ENCODE results near the gene LKAAEAR1. TPM values are rescaled to one million over a fixed set of nuclear protein-coding genes. Genes with fewer than 3 reads are reported as not detected.

The LKAAEAR1 gene
- total and polyA plus RNA-seq, 2 of the 13 experiments (the other 11 are each of a cell fraction or from before 2014, with no cell fraction given) = not detected

DNA sequence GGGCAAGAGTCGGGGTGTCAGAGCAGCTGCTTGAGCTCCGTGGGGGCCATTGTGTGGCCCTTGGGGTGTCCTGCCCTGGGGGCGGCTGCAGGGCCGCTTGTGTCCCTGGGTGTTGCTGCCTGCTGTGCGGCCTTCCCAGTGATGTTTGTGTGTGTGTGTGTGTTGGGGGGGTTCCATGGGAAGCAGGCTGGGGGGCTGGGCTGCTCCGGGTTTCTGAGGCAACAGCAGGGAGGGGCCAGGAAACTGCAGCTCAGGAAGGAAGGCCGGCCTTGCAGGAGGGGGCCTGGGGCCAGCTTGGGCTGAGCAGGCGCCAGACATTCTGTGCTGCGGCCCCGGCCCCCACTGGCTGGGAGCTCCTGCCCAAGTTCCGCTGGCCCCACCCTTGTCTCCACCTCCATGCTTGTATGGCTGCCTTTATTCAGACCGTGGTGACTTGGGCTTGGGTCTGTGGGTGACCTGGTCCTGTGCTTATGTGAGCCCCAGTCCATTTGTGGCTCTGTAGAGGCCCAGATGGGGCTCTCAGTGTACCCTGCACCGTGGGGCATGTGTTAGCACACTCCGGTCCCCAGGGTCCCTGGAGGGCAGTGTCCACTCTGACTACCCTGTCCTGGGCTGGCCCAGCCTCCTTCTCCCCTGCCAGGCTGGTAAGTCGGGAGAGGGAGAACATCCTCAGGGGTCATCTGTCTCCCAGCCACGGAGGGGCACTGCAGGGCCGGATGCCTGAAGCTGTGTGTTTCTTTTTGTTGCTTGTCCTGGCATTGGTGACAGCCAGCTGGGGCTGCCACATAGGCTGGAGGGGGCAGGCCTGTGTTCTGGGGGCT, 30.1 kb downstream of the LKAAEAR1 start (continued):
- TF ChIP-seq, protein P1, sequence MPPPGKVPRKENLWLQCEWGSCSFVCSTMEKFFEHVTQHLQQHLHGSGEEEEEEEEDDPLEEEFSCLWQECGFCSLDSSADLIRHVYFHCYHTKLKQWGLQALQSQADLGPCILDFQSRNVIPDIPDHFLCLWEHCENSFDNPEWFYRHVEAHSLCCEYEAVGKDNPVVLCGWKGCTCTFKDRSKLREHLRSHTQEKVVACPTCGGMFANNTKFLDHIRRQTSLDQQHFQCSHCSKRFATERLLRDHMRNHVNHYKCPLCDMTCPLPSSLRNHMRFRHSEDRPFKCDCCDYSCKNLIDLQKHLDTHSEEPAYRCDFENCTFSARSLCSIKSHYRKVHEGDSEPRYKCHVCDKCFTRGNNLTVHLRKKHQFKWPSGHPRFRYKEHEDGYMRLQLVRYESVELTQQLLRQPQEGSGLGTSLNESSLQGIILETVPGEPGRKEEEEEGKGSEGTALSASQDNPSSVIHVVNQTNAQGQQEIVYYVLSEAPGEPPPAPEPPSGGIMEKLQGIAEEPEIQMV (CRISPR knock-in tag; IDR thresholded peaks at IDR 0.05; ENCODE audit: low read depth) = no peak
- no peak; the same call in 1 of the 2 replicates for TF ChIP-seq SOX13 (IDR thresholded peaks at IDR 0.05)
- peak in 1 of 2 experiments; percentile 50; a peak in 1 of 4 replicates for TF ChIP-seq SOX13 (CRISPR knock-in tag; conservative IDR thresholded peaks at IDR 0.05 in 1 of 2, IDR thresholded peaks at IDR 0.05 in 1 of 2)
- TF ChIP-seq, protein P2, sequence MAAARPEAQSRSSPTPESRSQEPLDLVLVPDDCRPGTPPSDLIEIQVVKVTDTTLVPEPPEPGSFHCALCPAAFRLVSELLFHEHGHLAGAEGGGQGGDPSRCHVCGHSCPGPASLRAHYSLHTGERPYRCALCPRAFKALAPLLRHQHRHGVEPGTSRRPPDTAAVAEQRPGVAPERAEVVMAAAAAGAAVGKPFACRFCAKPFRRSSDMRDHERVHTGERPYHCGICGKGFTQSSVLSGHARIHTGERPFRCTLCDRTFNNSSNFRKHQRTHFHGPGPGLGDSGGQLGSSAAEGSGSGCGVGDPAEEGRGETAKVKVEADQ (CRISPR knock-in tag; IDR thresholded peaks at IDR 0.05; ENCODE audit: borderline replicate concordance) = 0 out of 2 replicates have a peak, but pooled peaks have one; percentile 16
- no peak; the same call in none of the 2 replicates for TF ChIP-seq ZBTB21 (CRISPR knock-in tag; IDR thresholded peaks at IDR 0.05)
- TF ChIP-seq ZNF737 (CRISPR knock-in tag; IDR thresholded peaks at IDR 0.05; ENCODE audit: borderline replicate concordance) = no peak
- TF ChIP-seq FOXJ3 (CRISPR knock-in tag; IDR thresholded peaks at IDR 0.05; ENCODE audit: borderline replicate concordance) = peak; percentile 75
- TF ChIP-seq ZNF720 (CRISPR knock-in tag; IDR thresholded peaks at IDR 0.05) = 0 out of 2 replicates have a peak, but pooled peaks have one; percentile 47
- TF ChIP-seq, protein P3, sequence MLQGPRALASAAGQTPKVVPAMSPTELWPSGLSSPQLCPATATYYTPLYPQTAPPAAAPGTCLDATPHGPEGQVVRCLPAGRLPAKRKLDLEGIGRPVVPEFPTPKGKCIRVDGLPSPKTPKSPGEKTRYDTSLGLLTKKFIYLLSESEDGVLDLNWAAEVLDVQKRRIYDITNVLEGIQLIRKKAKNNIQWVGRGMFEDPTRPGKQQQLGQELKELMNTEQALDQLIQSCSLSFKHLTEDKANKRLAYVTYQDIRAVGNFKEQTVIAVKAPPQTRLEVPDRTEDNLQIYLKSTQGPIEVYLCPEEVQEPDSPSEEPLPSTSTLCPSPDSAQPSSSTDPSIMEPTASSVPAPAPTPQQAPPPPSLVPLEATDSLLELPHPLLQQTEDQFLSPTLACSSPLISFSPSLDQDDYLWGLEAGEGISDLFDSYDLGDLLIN (CRISPR knock-in tag; IDR thresholded peaks at IDR 0.05; ENCODE audit: borderline replicate concordance) = peak; percentile 54; the same call in 1 of the 2 replicates
- no peak for TF ChIP-seq ZNF207 (IDR thresholded peaks at IDR 0.05; ENCODE audit: borderline replicate concordance)
- TF ChIP-seq, protein P4, sequence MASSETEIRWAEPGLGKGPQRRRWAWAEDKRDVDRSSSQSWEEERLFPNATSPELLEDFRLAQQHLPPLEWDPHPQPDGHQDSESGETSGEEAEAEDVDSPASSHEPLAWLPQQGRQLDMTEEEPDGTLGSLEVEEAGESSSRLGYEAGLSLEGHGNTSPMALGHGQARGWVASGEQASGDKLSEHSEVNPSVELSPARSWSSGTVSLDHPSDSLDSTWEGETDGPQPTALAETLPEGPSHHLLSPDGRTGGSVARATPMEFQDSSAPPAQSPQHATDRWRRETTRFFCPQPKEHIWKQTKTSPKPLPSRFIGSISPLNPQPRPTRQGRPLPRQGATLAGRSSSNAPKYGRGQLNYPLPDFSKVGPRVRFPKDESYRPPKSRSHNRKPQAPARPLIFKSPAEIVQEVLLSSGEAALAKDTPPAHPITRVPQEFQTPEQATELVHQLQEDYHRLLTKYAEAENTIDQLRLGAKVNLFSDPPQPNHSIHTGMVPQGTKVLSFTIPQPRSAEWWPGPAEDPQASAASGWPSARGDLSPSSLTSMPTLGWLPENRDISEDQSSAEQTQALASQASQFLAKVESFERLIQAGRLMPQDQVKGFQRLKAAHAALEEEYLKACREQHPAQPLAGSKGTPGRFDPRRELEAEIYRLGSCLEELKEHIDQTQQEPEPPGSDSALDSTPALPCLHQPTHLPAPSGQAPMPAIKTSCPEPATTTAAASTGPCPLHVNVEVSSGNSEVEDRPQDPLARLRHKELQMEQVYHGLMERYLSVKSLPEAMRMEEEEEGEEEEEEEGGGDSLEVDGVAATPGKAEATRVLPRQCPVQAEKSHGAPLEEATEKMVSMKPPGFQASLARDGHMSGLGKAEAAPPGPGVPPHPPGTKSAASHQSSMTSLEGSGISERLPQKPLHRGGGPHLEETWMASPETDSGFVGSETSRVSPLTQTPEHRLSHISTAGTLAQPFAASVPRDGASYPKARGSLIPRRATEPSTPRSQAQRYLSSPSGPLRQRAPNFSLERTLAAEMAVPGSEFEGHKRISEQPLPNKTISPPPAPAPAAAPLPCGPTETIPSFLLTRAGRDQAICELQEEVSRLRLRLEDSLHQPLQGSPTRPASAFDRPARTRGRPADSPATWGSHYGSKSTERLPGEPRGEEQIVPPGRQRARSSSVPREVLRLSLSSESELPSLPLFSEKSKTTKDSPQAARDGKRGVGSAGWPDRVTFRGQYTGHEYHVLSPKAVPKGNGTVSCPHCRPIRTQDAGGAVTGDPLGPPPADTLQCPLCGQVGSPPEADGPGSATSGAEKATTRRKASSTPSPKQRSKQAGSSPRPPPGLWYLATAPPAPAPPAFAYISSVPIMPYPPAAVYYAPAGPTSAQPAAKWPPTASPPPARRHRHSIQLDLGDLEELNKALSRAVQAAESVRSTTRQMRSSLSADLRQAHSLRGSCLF (CRISPR knock-in tag; IDR thresholded peaks at IDR 0.05; ENCODE audit: borderline replicate concordance) = no peak
- peak; percentile 67; the same call in 1 of the 2 replicates for TF ChIP-seq RCOR2 (CRISPR knock-in tag; IDR thresholded peaks at IDR 0.05)
- no peak for TF ChIP-seq HNRNPH1 (optimal IDR thresholded peaks at IDR 0.05; ENCODE audit: low read depth, low read length)
- no peak; the same call in 1 of the 2 replicates for TF ChIP-seq BRD4 (CRISPR knock-in tag; IDR thresholded peaks at IDR 0.05)
- 0 out of 2 replicates have a peak, but pooled peaks have one; percentile 64 for TF ChIP-seq ZNF180 (CRISPR knock-in tag; IDR thresholded peaks at IDR 0.05; ENCODE audit: borderline replicate concordance, low read depth)
- TF ChIP-seq TBL1XR1 (IDR thresholded peaks at IDR 0.05; ENCODE audit: borderline replicate concordance, low read length, partially characterized antibody) = no peak
- no peak for TF ChIP-seq ZNF34 (CRISPR knock-in tag; IDR thresholded peaks at IDR 0.05; ENCODE audit: borderline replicate concordance)
- no peak for TF ChIP-seq ZNF816 (CRISPR knock-in tag; IDR thresholded peaks at IDR 0.05; ENCODE audit: borderline replicate concordance)
- no peak for TF ChIP-seq FOXK2 (IDR thresholded peaks at IDR 0.05)

Measured in HepG2 (cell line).